Measurements from ENCODE around the gene FAM236A. TPM values are rescaled to one million over a fixed set of nuclear protein-coding genes. Genes with fewer than 3 reads are reported as not detected.
"Not testable (repeated sequence)": the region's sequence is repeated elsewhere in the genome, so short reads cannot be mapped to it uniquely, and the experiment has no call there.

FAM236A gene
- not detected for total RNA-seq

DNA sequence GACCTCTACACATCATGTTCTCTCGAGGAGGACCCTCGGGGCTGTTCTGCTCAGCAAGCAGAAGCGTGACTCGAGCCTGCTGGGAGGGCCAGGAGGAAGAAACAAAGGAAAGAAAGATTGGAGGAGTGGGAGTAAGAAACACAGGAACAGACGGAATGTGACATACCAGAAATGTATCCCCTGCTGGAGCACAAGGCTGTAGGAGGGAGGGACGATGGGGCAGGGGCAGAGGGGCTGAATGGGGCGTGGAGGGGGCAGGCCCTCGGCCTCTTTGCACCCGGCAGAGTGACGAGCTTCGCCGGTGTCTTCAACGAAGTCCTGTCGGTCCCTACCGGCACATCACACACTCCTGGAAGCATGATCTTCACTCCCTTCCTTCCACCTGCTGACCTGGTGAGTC lies at the start of gene FAM236A:
TSS of gene FAM236A (plus strand) at position 301 of the 400 bp plus-strand sequence. CDS start at position 358, 57 bp downstream.
- not testable (repeated sequence) for H3K36me3 ChIP-seq, H3K4me1 ChIP-seq, H3K4me3 ChIP-seq, H3K27ac ChIP-seq, H3K9me3 ChIP-seq, DNase-seq, H3K27me3 ChIP-seq

- H3K9me3 ChIP-seq, H3K27me3 ChIP-seq, H3K36me3 ChIP-seq, H3K4me3 ChIP-seq, H3K4me1 ChIP-seq, H3K27ac ChIP-seq, DNase-seq: not testable (repeated sequence)
These were observed 48.3 kb upstream of the FAM236A start for GRCh38 chrX:72889740-72890139.

DNA sequence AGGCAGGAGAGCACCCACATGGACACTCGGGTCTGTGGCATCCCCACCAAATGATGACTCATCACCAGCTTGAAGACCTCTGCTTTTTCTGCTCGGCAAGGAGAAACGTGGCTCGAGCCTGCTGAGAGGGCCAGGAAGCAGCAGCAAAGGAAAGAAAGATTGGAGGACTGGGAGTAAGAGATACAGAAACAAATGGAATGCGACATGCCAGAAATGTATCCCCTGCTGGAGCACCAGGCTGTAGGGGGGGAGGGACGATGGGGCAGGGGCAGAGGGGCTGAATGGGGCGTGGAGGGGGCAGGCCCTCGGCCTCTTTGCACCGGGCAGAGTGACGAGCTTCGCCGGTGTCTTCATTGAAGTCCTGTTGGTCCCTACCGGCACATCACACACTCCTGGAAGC lies 25.7 kb upstream of the FAM236A start, which contains the start of gene FAM236C:
TSS of gene FAM236C (plus strand) at position 301 of the 400 bp plus-strand sequence. CDS start 100 bp downstream, outside the sequence.
- H3K4me1 ChIP-seq, H3K27me3 ChIP-seq, H3K27ac ChIP-seq, DNase-seq, H3K36me3 ChIP-seq, H3K4me3 ChIP-seq, H3K9me3 ChIP-seq: not testable (repeated sequence)

- not testable (repeated sequence) for H3K9me3 ChIP-seq, H3K27ac ChIP-seq, H3K4me3 ChIP-seq, H3K36me3 ChIP-seq, DNase-seq, H3K27me3 ChIP-seq, H3K4me1 ChIP-seq
These were observed 21.9 kb upstream of the FAM236A start for GRCh38 chrX:72916096-72916495.

DNA sequence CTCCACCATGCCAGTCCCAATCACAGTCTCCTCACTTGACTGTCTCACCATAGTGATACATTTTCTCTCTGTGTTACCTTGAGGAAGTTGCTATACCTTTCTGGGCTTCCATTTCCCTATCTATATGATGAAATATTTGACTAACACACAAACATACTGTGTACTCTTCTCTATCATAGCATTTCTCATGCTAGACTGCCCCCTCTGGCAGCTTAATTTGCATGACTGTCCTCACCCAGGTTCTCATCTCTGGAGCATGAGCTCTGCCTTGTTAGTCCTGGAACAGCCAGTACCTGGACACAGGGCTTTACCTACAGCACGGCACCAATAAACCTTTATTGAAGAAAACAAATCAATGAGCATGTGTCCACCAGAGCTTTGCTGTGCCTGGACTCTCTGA lies 5.7 kb upstream of the FAM236A start:
- not testable (repeated sequence) for H3K27ac ChIP-seq, H3K4me3 ChIP-seq, H3K9me3 ChIP-seq, DNase-seq, H3K27me3 ChIP-seq, H3K4me1 ChIP-seq, H3K36me3 ChIP-seq

DNA sequence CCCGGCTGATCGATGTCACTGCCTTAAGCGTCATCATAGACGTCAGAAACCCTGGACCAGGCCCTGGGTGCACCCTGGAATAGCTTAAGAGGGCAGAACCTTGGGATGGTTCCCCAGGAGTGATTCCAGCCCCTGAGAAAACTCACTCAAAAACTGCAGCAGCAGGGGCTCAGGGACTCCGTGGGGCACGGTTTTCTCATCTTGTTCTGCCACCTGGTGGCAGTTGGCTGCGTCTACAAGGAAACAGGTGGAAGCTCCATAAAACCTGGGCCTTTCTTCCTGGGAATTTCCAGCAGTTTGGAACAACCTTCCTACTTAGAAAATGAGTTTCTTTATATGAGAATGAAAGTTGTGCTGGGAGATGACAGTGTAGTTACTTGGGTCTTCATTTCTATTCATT lies 1.6 kb upstream of the FAM236A start:
- H3K27me3 ChIP-seq, H3K9me3 ChIP-seq, DNase-seq, H3K36me3 ChIP-seq, H3K27ac ChIP-seq, H3K4me3 ChIP-seq, H3K4me1 ChIP-seq: not testable (repeated sequence)

- H3K9me3 ChIP-seq, H3K36me3 ChIP-seq, H3K4me1 ChIP-seq, DNase-seq, H3K27me3 ChIP-seq, H3K27ac ChIP-seq, H3K4me3 ChIP-seq: not testable (repeated sequence)
These were observed 1.0 kb upstream of the FAM236A start for GRCh38 chrX:72936882-72937455.

DNA sequence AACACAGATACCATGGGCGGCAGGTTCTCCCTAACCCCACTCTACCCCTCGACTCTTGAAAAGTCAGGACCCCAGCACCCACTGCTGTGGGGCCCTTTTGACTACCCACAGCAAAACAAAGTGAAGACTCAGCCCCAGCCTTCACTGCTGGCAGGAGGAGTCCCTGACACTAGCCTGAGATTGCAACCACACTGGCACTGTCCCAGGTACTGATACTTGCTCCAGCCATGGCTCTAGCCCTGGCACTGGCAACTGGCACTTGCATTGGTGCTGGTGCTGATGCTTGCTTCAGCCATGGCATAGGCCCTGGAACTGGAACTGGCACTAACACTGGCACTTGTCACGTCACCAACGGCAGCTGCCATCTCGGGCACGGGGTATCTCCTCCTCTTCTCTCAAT lies 4.3 kb downstream of the FAM236A start:
- H3K4me1 ChIP-seq, H3K36me3 ChIP-seq, H3K4me3 ChIP-seq, DNase-seq, H3K27me3 ChIP-seq, H3K9me3 ChIP-seq, H3K27ac ChIP-seq: not testable (repeated sequence)

GRCh38 chrX:72943035-72943818 lies 5.2 kb downstream of the FAM236A start:
- DNase-seq, H3K4me3 ChIP-seq: not testable (repeated sequence)

DNA sequence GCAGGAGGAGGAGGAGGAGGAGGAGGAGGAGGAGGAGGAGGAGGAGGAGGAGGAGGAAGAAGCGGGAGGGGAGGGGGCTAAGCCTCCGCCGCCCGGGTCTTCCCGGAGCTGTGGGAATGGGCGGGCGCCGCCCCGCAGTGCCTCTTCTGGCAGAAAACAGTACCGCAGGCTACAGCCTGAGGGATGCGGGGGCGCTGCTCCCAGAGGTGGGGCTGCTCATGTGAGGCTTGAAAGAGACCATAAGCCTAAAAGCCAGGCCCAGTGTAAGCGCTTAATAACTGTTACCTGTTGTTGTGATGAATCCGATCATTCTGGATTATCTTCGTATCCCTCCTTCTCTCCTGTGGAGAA lies 5.8 kb downstream of the FAM236A start, which contains the start of gene DMRTC1:
TSS of gene DMRTC1 (minus strand) at position 19 of the 351 bp plus-strand sequence. CDS start 68,143 bp downstream, outside the sequence.
- not testable (repeated sequence) for H3K27me3 ChIP-seq, H3K4me1 ChIP-seq, H3K9me3 ChIP-seq, H3K36me3 ChIP-seq, DNase-seq, H3K4me3 ChIP-seq, H3K27ac ChIP-seq

More at GRCh38 chrX:72943035-72943818, 5.2 kb downstream of the FAM236A start:
- H3K9me3 ChIP-seq, H3K4me1 ChIP-seq, H3K36me3 ChIP-seq, H3K27ac ChIP-seq, H3K27me3 ChIP-seq: not testable (repeated sequence)

GRCh38 chrX:72959971-72960370 lies 22.0 kb downstream of the FAM236A start:
- not testable (repeated sequence) for H3K4me3 ChIP-seq, H3K27me3 ChIP-seq, H3K36me3 ChIP-seq, DNase-seq, H3K9me3 ChIP-seq, H3K27ac ChIP-seq, H3K4me1 ChIP-seq

DNA sequence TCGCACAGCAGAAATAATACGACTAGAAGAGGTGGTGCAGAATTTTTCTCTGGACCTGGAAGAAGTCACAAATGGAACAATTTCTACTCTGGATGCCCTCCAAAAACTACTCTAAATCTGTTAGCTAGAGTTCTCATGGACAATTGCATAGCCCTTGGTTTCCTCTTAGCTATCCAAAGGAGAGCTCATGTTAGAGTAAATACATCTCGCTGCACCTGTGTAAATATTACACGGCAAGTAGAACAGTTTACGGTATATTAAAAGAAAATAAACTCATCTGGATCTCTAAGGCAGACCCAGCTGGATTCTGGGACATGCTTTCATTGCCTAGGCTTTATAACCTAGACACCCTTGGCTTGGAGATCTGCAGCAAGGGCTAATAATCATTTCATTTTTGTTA lies 33.9 kb downstream of the FAM236A start:
- H3K4me3 ChIP-seq, H3K36me3 ChIP-seq, H3K27me3 ChIP-seq, DNase-seq, H3K27ac ChIP-seq, H3K9me3 ChIP-seq, H3K4me1 ChIP-seq: not testable (repeated sequence)

DNA sequence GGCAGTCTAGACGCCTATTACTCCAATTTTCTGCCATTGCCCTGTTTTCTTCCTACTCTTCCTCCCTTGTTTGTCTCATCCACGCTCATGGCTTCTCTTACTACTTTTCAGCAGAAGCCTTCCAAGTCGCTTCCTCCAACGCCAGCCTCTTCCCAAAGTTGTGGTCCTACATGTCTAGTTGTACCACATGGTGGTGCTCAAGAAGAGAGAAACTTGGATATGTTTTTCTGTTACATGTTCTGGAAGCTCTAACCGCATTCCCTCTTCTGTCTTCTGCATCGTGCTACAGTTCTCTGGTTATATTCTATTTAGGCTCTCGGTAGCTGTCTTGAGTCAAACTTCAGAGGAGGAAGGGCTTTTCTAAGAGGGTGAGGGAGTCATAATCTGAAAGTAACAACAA lies 36.9 kb downstream of the FAM236A start:
- not testable (repeated sequence) for H3K4me1 ChIP-seq, DNase-seq, H3K27ac ChIP-seq, H3K4me3 ChIP-seq, H3K9me3 ChIP-seq, H3K36me3 ChIP-seq, H3K27me3 ChIP-seq

GRCh38 chrX:72980894-72981469 lies 43.0 kb downstream of the FAM236A start:
- not testable (repeated sequence) for DNase-seq, H3K9me3 ChIP-seq, H3K4me3 ChIP-seq, H3K27me3 ChIP-seq, H3K36me3 ChIP-seq, H3K27ac ChIP-seq, H3K4me1 ChIP-seq

All from Peyer's patch (tissue), 4 donors.